Measurements from ENCODE around the gene EHBP1.
"Not testable (repeated sequence)": the region's sequence is repeated elsewhere in the genome, so short reads cannot be mapped to it uniquely, and the experiment has no call there.

Gene EHBP1

DNA sequence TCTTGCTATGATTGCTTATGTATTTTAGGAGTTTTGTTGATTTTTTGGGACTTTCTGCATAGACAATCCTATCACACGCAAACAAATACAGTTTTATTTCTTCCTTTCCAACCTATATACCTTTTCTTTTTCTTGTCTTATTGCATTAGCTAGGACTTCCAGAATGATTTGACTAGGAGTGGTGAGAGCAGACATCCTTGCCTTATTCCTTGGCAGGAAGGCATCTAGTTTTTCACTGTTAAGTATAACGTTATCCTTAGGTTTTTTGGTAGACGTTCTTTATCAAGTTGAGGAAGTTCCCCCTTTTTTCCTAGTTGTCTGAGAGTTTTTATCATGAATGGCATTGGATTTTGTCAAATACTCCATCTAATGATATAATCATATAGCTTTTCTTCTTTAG, 25.8 kb downstream of the EHBP1 start:
- in situ Hi-C loops (cut with MboI; ENCODE audit: low sequenced_read_pairs), result no loop called here

DNA sequence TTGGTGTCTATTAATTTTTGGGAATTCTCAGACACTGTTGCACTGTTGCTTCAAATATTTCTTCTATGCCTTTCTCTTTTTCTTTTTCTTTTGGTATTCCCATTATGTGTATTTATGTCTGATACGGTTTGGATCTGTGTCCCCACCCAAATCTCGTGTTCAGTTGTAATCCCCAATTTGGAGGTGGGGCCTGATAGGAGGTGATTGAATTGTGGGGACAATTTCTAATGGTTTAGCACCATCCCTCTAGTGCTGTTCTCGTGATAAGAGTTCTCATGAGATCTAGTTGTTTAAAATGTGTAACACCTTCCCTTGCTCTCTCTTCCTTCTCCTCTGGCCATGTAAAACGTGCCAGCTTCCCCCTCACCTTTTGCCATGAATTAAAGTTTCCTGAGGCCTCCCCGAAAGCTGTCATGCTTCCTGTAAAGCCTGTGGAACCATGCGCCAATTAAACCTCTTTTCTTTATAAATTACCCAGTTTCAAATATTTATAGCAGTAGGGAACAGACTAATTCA, 26.8 kb downstream of the EHBP1 start:
- in situ Hi-C loops (cut with MboI; ENCODE audit: low sequenced_read_pairs), result no loop called here

DNA sequence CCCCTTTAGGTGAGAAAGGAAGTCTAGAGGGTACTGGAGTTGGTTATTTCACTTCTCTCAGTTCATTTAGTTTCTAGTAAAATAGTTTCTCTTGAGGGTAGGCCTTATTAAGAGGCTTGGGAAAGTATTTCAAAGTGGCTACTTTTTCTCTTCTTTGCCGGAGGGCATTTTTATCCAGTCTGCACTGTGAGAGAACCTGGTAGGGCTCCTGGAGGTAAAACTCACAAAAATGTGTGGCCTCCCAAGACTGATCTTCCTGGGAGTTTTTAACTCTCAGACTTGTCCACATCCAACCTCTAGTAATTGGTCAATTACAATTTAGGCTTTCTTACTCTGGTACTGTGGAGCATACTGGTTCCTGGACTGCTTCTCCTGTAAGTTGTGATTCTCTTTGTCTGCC, 28.0 kb downstream of the EHBP1 start:
- in situ Hi-C loops (cut with MboI; ENCODE audit: low sequenced_read_pairs), result no loop called here

DNA sequence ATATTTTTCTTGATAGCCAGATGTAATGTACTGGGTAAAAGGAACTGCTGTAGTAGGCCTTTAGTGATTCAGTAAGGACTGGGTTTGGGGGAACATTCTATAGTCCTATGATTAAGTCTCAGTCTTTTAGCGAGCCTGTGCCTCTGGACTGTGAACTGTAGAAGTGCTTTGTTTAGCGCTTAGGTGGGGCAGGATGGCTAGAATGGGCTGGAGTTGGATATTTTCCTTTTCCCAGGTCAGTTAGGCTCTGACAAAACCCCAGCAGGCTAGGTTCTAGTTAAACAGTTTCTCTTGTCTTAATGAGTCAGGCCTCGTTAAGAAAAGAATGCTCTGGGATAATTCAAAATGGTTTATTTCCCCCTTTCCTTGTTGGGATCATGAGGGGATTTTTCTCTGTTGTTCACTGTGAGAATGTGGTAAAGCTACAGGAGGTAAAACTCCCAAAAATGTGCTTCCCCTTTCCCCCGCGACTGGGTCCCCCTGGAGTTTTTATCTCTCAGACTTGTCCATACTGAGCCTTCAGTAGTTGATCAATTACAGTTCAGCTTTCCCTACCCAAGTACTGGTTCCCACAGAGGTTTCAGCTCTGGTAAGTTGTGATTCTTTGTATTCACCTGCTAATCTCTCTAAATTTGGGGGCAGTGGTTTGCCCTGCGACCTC, 31.5 kb downstream of the EHBP1 start:
- in situ Hi-C loops (cut with MboI; ENCODE audit: low sequenced_read_pairs), result no loop called here

DNA sequence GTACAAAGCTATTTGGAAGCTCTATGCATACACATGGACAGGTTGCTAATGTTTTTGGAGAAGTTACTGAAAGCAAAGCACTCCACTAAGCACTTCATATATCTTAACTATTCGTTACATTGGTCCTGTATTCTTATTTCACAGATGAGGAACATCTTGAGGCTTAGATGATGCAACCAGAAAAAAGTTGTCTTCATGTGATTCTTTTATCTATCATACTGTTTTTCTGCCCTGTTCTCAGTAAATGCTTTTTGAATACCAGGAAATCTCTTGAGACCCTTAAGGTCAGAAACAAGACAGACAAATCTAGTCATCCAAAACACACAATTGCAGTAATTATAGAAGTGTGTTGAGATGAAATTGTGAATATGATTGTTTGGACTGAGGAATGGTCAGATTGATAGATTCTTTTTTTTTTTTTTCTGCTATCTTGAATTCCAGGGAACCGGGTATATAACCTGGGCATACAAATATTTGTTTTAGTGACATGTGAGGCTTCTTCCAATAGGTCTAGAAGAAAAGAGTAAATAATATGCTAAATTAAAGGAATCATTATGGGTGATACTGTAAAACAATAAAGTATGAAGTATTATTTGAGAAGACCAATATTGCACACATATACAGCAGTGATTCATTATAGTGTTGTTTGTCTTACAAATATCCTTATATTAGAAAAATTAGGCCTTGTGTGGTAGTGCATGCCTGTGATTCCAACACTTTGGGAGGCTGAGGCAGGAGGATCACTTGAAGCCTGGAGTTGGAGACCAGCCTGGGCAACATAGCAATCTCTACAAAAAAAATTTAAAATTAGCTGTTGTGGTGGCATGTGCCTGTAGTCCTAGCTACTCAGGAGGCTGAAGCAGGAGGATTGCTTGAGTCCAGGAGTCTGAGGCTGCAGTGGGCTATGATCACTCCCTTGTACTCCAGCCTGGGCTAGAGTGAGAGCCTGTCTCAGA, 33.7 kb downstream of the EHBP1 start:
- in situ Hi-C loops (cut with MboI; ENCODE audit: low sequenced_read_pairs), result no loop called here

DNA sequence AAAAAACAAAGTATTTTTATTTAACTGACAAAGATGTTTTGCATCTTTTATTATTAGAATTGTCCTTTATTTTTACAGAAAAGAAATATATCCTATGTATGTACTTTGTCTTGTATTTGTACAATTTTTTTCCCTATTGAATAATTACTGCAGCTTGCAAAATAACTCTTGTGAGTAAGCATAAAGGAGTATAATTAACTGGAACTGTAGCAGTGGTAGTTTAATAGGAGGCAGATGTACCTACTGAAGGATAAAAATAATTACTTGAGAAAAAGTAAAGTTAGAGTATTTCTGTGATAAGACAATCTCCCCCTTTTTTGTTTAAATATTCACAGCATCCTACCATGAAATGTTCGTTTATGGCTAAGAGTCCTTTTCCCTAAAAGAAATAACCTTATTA, 34.7 kb downstream of the EHBP1 start:
- in situ Hi-C loops (cut with MboI; ENCODE audit: low sequenced_read_pairs), result no loop called here

DNA sequence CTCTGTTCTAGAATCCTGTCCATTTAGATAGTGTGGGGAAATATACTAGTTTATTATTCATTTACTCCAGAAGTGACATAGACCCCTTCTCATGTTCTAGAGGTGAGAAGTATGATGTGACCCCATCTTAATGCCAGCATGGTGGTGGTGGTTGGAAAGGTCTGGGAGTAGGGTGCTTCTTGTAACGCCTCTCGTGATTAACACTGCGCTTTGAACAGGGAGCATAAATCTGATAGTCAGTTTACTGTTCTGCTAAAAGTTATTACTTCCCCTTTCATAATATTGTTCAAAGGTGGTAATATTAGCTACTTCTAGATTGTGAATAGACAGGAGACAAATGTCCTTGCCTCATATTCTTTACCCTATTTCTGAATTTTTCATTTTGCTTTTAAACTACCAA, 35.6 kb downstream of the EHBP1 start:
- in situ Hi-C loops (cut with MboI; ENCODE audit: low sequenced_read_pairs), result no loop called here

DNA sequence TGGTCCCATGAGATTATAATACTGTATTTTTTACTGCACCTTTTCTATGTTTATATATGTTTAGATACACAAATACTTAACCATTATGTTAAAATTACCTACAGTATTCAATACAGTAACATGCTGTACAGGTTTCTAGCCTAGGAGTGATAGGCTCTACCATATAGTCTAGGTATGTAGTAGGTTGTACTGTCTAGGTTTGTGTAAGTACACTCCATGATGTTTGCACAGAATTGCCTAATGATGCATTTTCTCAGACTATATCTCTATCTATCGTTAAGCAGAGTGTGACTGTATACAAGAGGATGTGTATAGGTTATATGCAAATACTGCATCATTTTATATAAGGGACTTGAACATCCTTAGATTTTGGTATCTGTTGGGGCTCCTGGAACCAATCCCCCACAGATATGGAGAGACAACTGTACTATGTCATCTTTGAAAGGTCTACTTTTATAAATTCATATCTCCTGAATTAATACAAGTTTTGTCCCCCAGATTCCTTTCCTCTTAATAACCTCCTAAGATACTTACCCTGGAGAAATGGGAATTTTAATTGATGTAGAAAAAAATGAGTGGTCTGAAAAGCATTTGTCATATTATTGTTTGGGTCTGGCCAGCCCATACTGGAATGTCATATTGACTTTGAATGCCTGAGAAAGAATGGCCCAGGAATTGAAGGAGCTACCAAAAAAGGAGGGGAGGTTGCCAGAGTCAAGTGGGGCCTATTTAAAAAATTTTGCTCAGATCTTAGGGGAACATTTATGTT, 36.6 kb downstream of the EHBP1 start:
- in situ Hi-C loops (cut with MboI; ENCODE audit: low sequenced_read_pairs), result no loop called here

DNA sequence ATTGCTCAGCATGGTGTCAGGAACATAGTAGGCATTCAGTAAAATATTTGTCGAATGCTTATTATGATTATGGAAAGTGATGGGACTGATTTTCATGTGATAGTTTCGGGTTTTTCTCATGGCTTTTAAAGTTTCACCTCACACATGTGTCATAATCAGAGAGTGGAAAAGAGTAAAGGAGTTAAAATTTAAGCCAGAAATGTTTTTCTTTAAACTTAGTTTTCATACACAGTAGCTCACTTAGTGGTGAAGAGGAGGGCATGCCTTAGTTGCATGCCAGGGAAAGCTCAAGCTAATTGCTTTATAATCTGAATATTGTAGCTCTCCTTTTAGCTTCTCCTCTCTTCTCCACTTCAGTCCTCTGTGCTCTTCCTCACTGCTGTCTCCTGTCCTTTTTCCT, 38.0 kb downstream of the EHBP1 start:
- in situ Hi-C loops (cut with MboI; ENCODE audit: low sequenced_read_pairs), result no loop called here

DNA sequence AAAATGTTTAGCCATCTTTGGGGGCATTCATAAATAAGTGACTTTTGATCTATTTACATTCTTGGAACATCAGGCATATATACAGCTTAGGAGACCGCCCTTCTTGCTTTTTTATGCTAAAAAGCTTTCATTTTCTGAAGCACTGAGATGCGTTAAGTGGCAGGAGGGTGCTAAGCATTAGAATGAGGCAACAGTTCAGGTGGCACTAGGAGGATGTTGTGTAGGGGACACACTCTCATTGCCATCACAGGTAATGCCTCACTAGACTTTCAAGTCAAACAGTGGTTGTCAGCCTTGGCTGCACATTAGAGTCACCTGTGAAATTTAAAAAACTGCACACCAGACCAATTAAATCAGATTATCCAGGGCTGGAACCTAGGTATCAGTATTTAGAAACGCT, 39.1 kb downstream of the EHBP1 start:
- in situ Hi-C loops (cut with MboI; ENCODE audit: low sequenced_read_pairs), result no loop called here

DNA sequence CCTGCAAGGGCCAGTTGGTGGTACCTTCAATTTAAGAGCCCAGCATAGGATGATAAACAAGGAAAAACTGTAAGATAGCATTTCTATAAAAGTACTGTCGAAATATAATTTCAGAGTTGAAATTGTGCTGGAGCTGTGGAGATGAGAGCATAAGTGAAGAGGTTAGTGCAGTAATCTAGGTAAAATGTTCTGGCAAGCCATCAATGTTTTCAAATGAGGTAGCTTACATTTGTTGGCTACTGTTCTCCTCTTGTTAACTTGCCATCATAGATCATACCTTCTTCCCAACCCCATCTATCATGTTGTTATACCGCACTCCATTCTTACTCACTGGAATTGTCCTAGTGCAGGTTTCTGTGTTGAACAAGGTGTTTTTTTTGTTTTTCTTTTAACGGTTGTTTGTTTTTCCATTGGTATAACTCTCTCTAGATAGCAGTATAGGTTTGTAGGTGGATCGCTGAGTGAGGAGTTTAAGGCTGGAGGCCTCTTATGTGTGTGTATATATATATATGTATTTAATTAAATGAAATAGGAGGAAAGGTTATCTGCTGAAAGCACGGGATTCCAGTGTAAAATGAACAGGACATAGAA, 40.5 kb downstream of the EHBP1 start:
- in situ Hi-C loops (cut with MboI; ENCODE audit: low sequenced_read_pairs), result no loop called here

DNA sequence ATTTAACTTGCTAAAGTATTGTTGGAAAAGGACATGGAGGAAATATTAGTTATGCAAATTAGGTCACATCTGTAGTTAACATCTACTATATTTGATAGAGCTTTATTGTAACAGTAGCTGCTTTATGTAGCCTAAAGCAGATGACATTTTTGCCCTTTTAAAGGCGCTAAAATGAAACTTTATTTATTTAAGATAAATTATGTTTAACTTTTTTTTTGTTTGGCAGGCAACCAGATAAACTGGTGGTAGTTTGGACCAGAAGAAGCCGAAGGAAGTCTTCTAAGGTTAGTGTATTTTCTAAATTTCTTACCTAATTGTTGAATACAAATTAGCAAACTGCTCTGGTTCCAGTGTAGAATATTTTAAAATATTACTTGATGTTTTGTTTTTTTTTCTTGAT, 41.7 kb downstream of the EHBP1 start:
- in situ Hi-C loops (cut with MboI; ENCODE audit: low sequenced_read_pairs), result no loop called here

DNA sequence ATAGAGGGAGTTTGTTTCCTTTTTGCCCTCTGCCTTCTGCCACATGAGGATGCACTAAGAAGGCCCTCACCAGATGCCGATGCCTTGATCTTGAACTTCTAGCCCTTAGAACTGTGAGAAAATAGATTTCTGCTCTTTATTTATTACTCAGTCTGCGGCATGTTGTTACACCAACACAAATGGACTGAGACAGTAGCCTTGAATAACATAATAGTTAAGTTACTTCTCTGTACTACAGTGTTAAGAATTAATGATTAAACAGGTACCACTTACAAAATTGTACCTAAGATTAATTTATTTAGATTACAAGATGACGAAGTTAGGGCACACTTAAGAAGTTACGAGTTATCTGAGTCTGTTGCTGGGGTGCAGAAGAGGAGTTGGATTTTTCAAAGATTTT, 42.4 kb downstream of the EHBP1 start:
- in situ Hi-C loops (cut with MboI; ENCODE audit: low sequenced_read_pairs), result no loop called here

DNA sequence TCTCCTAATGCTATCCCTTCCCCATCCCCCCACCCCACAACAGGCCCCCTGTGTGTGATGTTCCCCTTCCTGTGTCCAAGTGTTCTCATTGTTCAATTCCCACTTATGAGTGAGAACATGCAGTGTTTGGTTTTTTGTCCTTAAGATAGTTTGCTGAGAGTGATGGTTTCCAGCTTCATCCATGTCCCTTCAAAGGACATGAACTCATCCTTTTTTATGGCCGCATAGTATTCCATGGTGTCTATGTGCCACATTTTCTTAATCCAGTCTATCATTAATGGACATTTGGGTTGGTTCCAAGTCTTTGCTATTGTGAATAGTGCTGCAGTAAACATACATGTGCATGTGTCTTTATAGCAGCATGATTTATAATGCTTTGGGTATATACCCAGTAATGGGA, 43.6 kb downstream of the EHBP1 start:
- in situ Hi-C loops (cut with MboI; ENCODE audit: low sequenced_read_pairs), result not testable (repeated sequence)

DNA sequence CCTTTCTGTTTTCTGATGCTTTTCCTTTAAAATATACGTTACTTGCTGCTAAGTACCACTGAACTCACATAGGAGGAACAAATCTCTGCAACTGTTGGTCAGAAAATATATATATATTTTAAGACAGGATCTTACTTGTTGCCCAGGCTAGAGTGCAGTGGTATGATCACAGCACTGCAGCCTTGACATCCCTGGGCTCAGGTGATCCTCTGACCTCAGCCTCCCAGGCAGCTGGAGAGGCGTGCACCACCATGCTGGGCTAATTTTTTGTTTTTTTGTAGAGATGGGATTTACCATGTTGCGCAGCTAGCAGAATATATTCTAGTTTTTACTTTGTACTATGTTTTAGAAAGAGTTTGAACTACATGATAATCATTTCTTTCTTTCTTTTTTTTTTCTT, 51.5 kb downstream of the EHBP1 start:
- in situ Hi-C loops (cut with MboI; ENCODE audit: low sequenced_read_pairs), result no loop called here

DNA sequence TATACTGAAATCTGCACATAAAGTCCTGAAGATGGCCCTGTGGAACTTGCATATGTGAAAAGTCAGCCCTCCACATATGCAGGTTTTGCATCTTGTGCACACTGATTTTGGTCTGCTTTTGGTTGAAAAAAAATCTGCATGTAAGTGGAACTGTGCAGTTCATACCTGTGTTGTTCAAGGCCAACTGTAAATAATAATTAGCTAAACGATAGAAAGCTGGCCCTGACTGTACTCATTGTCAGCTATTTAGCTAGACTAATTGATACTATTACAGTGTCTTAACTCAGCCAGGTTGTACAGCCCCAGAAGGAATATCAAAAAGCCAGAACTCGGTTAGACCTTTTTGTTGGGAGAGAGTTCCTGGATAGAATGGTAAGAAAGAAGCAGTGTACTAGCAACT, 54.5 kb downstream of the EHBP1 start:
- in situ Hi-C loops (cut with MboI; ENCODE audit: low sequenced_read_pairs), result no loop called here

DNA sequence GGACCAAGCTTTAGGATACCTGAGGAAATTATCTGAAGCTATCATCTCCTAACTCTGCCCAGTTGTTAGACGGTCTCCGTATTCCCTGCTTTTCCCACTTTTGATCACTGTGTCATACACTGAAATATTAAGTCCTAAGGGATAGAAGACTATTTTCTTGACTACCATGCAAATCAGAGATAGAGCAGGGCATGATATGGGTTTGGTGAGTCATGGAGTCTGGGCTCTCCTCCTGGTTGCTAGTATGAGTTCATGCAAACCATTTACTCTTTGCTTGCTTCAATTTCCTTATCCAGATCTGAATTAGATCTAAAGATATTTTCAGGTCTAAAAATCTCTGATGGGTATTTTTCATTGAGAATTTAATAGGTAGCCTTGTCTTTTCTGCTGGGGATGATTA, 55.0 kb downstream of the EHBP1 start:
- in situ Hi-C loops (cut with MboI; ENCODE audit: low sequenced_read_pairs), result no loop called here

DNA sequence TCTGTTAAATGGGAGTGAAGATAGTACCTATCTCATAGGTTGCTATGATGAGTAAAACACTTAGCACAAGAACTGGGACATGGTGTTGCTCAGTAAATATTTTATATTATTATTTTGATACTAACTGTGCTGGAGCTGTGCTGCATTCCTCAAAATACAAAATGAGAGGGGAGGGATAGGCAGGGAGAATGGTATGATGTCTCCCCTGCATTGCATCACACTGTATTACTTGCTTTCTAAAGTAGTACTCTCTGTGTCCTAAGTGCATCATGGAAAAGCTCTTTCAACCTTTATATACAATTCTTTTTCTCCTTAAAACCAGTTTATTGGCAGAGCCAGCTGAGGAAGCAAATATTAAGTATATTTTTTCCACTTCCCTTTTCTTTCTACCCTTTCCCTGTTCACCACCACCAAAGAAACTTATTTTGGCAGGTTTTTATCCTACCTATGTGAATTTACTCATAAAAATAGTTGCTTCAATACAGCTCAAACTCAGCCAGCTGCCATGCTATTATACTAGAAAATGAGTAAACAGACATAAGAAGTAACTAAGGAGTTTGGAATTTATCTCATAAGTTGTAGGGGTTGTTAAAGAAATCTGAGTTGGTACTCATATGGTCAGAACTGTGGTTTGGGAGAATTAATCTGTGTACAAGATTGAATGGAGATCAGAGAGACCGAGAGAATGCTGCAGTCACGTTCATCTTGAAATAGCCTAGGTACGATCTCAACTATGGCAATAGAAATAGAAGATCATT, 60.3 kb downstream of the EHBP1 start:
- in situ Hi-C loops (cut with MboI; ENCODE audit: low sequenced_read_pairs), result no loop called here

DNA sequence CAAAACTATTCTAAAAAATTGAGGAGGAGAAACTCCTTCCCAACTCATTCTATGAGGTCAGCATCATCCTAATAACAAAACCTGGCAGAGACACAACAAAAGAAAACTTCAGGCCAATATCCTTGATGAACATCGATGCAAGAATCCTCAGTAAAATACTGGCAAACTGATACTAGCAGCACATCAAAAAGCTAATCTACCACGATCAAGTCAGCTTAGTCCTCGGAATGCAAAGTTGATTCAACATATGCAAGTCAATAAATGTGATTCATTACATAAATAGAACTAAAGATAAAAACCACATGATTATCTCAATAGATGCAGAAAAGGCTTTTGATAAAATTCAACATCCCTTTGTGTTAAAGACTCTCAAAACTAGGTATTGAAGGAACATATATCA, 63.1 kb downstream of the EHBP1 start:
- in situ Hi-C loops (cut with MboI; ENCODE audit: low sequenced_read_pairs), result no loop called here

DNA sequence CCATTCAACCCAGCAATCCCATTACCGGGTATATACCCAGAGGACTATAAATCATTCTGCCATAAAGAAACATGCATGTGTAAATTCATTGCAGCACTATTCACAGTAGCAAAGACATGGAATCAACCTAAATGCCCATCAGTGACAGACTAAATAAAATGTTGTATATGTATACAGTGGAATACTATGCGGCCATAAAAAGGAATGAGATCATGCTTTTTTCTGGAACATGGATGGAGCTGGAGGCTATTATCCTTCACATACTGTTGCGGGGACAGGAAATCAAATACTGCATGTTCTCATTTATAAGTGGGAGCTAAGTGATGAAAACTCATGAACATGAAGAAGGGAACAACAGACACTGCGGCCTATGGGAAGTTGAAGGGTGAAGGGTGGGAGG, 65.1 kb downstream of the EHBP1 start:
- in situ Hi-C loops (cut with MboI; ENCODE audit: low sequenced_read_pairs), result loop anchor here (10.0 kb wide), 1 partner anchor 316 kb away; no protein-coding TSS in a partner anchor
